Endometrial microvascular endothelial cells (primary cell): Measurements from ENCODE around the gene DACT3. TPM values are rescaled to one million over a fixed set of nuclear protein-coding genes. Genes with fewer than 3 reads are reported as not detected.
"Not testable (repeated sequence)": the region's sequence is repeated elsewhere in the genome, so short reads cannot be mapped to it uniquely, and the experiment has no call there.

ENCODE experiments used
- in situ Hi-C: cut with HindIII; loops from 2 replicates; pipeline ENCODE4 v1.10.0; 2017; ENCODE audit warnings: low sequenced_read_pairs, low pct_unique_long_range_greater_than_20kb; ENCODE audit errors: inconsistent ontology term
- total RNA-seq: library from RNA; depleted of rRNA; stranded (reverse); fragments of >200 nt; gene quantifications from one replicate; pipeline ENCODE4 v1.2.3, GENCODE V29; 2015; ENCODE audit errors: inconsistent ontology term

Gene DACT3
- total RNA-seq, 1 donor from 2014 or later = 0.19 TPM

DNA sequence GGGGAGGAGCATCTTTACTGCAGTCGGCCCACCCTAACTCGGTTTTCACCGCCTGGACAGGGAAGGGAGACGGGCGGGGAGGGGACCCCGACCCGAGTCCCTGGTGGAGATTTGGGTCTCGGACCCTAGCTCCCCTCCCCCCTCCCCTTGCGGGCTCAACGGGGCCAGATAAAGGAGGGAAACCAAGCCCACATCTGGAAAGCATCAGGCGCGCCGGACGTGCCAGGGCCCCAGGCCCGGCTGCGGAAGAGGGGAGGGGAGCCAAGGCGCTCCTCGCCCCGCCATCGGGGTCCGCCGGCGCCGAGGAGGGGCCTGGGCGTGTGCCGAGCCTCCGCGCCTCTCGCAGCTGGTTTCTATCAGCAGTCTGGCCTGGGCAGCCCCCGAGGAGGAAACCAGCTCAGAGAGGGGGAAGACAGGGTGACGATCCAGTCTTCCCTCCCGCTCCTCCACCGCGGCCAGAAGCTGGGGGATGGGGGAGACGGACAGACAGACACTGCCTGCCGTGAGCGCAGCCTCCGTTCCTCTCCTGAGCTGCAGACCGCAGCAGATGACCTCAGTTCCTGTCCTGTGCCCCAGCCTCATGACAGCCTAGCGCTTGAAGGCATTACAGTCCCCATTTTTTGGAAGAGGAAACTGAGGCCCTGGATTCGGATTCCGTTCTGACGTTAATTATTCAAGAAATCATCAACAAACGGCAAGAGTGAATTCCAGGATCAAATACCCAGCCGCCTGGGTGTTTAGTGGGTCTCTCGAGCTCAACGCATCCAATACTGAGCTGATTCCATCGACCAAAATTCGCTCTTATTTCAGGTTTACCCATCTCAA lies 21.4 kb downstream of the DACT3 start:
- in situ Hi-C loops = no loop called here

DNA sequence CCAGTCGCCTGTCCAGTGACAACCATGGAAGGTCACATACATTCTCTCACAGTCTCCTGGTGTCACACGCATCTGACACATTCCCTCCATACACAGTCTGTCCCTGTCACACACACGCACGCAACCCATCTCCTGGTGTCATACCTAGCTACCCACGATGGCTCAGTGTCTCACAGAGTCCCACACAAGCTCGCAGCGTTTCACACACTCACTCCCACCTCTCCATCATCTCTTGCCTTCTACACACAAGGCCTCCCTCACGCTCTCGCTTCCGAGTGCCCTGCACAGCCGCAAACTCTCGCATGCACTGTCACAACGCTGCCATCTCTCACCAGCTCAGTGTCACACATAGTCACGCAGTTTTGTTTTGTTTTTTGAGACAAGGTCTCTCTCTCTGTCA lies 23.8 kb downstream of the DACT3 start:
- in situ Hi-C loops = no loop called here

DNA sequence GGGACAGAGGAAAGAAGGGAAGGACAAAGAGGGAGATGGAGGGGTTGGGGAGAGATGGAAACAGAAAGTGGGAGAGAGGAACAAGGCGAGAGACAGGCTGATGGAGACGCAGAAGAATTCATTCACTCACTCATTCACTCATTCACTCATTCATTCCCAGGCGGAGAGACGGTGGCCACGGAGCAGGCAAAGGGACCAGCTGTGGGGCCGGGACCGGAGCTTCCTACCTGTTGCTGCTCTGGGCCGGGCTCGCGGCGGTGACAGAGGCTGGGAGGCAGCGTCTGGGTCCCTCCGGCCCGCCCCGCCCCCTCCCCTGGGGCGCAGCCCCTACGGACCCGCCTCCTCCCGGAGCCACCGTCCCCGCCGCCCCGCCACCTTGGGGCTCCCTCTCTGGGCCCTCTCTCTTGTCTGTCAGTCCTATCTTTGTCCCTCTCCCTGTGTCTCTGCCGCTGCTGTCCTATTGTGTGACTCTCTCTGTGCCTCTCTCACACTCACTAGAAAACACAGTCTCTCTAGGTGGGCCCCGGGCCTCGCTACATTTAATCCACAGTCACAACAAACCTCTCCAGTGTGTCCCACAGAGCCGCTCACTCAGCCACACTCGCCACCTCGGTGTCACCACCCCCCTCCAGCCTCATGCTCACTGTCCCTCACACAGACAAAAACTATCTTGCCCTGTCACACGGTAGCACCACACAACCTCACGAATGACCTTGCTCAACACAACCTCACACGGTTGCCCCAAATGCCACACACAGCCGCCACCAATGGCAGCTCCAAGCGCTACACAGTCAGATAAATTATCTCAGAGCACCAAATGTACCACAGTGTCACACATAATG lies 24.8 kb downstream of the DACT3 start, which contains the start of gene GNG8:
Gene GNG8, minus strand, starts transcription at position 283 of the 842 bp plus-strand sequence. CDS start 1,520 bp downstream, outside the sequence.
- in situ Hi-C loops = no loop called here

DNA sequence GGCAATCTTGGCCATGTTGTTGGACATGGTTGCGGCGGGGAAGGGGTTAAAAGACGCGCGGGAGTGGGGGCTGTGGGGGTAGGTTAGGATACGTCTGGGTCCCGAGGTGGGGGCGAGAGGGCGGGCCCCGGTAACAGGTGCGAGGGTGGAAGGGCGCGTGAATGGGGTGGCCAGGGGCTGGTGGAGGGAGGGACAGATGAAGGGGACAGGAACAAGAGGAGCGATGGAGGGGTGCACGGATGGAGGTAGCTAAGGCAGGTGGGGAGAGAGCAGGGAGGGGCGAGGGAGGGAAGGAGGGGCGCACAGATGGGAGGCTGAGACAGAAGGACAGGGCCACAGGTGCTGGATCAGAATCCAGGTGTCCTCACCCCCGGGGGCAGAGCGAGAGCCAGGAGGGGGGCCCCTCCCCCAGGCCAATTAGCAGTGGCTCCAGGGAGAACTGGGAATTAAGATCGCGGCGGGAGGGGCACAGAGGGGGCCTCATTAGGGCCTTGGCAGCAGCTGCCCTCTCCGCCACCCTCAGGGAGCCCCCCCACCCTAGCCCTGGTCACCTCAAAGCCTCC lies 26.2 kb downstream of the DACT3 start:
- in situ Hi-C loops = no loop called here

DNA sequence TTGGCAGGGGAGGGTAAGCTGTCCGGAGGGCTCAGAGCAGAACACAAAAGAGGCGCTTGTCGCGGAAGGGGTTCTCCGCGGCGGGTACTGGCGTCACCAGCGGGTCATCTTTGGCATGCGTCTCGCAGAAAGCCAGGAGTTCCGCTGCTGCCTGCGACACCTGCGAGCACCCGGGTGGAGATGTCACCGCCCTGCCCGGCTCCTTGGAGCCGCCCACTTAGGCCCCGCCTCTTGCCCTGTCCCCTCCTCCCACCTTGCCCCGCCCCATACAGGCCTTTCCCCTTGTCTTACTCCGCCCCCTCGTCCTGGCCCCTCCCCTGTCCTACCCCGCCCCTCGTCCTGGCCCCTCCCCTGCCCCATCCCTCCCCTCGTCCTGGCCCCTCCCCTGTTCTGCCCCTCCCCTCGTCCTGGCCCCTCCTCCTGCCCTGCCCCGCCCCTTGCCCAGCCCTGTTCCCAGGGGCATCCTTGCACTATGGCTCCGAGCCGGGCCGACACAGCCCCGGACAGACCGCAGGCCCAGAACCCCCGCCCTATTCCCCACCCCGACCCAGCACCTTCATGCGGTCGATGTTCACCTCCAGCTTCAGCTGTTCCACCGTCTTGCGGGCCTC lies 26.8 kb downstream of the DACT3 start:
- in situ Hi-C loops = no loop called here

DNA sequence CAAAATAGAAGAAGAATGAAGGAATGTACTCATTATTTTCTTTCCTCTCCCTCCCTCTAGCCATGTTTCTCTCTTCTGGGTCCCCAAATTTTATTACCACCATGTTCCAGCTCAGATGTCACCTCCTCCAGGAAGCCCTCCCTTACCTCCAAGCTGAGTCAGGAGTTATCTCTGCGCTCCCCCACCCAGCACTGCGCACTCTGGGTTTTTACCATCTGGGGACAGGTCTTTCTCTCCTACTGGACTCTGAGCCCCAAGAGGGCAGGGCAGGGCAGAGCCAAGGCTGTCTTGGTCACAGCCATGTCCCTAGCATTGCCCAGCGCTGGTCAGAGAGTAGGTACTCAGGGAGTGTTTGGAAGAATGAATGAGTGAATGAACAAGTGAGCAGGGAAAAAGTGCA lies 27.9 kb downstream of the DACT3 start:
- in situ Hi-C loops = no loop called here

DNA sequence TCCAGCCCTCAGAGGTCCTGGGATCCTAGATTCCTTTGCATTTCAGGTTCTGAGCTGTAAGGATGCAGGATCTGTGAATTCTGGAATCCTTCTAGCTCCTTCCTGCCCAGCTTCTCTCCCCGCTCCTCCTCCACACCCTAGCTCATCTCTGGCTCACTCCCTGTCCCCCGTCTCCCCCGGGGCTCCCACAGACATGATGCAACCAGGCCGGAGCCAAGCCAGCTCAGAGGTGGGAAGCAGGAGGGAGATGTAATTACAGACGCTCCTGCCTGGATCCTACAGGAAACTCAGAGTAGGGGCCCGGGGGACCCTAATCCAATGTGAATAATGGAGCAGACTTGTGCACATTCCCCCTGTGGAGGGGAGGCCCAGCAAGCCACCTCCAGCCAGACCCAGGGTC lies 29.5 kb downstream of the DACT3 start:
- in situ Hi-C loops = no loop called here

DNA sequence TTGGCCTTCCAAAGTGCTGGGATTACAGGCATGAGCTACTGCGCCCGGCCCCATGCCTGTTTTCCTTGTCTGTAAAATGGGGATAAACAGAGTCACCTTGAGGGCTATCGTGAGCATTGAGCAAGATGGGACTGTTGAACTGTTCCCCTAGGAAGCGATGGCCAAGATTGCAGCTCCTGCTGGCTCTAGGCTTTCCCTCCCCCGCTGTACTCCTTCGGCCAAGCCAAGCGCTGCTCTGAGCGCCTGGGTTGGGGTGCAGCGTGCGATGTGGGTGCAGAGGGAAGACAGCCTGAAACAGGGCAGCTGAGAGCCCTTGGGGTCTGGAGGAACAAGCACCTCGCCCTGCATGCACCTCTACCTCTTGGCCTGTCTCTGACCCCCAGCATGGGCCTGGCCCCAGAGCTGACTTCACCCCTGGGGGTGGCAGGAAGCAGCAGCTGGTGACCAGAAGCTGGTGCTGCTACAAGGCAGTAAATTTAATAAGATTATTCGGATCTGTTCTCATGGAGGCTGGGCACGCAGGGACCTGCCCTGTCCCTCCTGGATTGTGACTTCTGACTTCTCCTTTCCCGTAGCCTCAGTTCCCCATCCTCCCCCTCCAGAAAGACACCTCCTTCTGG lies 30.3 kb downstream of the DACT3 start:
- in situ Hi-C loops = no loop called here

DNA sequence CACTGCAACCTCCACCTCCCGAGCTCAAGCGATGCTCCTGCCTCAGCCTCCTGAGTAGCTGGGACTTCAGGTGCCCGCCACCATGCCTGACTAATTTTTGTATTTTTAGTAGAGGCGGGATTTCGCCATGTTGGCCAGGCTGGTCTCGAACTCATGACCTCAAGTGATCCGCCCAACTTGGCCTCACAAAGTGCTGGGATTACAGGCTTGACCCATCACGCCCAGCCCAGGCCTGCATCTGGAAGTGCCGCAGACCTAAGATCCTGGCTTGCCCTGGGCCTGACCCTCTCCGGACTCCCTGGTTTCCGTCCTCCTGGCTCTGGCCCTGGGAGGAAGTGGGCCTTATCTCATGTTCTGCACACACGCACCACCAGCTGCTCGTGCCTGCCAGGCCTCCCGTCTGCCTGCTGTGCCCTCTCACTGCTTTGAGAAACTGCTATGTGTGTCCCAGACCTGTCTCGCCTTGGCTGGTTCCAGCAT lies 31.4 kb downstream of the DACT3 start:
- in situ Hi-C loops = no loop called here

DNA sequence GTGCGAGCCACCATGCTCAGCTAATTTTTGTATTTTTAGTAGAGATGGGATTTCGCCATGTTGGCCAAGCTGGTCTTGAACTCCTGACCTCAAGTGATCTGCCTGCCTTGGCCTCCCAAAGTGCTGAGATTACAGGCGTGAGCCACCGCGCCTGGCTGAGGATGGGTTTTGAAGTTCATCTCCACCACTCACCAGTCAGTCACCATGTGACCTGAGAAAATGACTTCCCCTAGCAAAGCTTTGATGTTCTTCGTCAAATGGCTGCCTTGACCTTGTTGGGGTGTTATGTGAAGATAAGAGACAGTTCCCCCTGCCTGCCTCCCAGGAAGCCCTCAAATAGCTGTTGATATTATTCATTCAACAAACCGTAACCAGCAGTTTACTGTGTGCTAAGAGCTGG lies 32.0 kb downstream of the DACT3 start:
- in situ Hi-C loops = not testable (repeated sequence)

DNA sequence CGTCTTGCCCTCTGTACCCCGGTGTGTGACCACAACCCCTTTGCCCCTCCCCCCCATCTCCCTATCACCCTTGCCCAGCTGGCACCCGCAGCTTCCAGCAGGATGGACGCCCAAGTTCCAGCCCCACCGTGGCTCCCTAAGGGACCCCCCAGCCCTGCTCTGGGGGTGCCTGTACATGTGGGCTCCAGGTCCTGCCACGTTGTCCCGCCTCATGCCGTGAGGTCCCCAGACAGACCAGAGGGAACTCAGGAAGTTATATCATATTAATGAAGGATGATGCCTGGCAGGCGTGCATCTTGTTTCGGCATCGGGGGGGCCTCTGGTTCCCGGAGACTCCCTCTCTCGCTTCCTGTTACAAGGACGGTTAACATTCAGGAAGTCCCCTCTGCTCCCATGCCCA lies 34.5 kb downstream of the DACT3 start:
- in situ Hi-C loops = no loop called here

DNA sequence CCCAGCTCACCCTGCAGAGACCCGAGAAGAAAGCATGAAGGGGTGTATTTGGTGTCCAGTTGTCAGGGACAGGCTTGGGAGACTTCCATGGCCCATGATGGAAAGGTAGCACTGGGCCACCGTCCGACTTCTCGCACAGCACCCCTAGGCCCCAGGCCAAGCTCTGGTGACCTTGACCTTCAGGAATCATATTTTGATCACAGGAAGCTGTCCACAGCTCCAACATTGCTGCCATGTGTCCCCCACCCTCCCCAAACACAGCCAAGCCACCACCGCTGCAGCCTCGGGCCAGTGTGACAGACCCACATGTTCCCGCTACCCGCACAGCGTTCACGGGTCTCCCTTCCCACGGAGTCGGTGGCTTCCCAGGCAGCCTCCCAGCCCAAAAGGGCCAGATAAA lies 35.3 kb downstream of the DACT3 start:
- in situ Hi-C loops = no loop called here

DNA sequence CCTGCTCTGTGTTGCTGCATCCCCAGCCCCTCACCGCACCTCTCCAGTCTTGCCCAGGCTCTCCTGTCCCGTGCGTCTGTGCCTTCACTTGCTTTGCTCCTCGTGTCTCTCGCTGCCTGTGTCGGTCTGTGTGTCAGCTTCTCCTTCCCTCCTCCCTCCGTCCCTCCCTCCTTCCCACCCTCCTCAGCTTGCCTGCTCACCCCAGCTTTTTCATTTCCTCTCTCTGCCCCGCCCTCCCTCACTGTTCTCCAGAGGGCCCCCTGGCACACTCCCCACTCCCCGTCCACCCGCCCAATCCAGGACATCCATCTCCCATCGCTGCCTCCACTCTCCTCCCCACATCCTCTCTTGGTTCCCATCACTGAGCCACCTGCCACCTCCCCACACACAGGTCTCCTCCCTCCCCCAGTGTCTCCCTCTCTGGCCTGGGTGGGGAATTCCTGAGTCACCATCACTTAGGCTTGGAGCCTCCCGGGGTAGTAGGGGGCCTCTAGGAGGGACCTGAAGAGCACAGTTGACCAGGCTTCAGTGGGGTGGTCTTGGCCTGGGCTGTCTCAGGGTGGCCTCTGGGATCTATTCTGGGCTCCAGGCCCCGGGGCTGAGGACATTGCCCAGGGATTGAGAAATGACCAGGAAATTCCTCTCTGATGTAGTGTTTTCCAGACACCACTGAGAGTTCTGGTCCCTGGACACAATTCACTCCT lies 35.9 kb downstream of the DACT3 start, which contains the start of gene PTGIR:
Gene PTGIR, minus strand, starts transcription at position 132 of the 704 bp plus-strand sequence. CDS start 864 bp downstream, outside the sequence.
- in situ Hi-C loops = no loop called here

DNA sequence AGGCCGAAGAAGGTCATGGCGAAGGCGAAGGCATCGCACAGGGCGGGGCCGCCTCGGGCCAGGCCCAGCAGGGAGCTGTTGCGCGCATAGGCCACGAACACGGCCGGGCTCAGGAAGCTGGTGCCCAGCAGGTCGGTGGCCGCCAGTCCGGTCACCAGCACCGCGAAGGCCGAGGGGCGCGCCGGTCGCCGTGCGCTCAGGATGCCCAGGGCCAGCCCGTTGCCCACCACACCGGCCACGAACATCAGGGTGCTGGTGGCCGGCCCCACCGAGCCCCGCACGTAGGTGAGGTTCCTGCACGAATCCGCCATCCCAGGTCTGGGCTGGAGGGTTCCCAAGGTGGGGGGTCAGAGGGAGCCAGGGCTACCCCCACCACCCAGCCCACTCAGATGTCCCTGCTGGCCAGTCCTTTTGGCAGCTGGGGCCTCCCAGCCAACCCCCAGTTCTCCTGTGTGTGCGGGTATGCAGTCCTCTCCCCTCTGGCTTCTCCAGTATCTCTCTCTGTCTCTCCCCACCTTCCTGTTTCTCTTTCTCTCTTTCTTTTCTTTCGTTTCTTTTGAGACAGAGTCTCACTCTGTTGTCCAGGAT lies 37.0 kb downstream of the DACT3 start:
- in situ Hi-C loops = no loop called here

DNA sequence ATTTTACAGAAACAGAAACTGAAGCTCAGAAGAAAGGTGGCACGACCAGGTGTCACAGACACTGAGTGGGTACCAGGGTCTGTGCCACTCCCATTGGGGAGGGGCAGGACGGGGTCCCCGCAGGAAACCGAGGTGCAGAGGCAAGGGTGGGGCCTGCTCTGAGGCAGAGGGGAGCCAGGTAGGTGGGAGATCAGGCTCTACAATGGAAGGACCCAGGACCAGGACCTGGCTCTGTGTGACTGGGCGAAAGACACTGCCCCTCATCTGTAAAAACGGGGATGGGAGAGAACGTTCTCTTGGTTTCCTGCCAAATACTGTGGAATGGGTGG lies 38.9 kb downstream of the DACT3 start:
- in situ Hi-C loops = no loop called here

DNA sequence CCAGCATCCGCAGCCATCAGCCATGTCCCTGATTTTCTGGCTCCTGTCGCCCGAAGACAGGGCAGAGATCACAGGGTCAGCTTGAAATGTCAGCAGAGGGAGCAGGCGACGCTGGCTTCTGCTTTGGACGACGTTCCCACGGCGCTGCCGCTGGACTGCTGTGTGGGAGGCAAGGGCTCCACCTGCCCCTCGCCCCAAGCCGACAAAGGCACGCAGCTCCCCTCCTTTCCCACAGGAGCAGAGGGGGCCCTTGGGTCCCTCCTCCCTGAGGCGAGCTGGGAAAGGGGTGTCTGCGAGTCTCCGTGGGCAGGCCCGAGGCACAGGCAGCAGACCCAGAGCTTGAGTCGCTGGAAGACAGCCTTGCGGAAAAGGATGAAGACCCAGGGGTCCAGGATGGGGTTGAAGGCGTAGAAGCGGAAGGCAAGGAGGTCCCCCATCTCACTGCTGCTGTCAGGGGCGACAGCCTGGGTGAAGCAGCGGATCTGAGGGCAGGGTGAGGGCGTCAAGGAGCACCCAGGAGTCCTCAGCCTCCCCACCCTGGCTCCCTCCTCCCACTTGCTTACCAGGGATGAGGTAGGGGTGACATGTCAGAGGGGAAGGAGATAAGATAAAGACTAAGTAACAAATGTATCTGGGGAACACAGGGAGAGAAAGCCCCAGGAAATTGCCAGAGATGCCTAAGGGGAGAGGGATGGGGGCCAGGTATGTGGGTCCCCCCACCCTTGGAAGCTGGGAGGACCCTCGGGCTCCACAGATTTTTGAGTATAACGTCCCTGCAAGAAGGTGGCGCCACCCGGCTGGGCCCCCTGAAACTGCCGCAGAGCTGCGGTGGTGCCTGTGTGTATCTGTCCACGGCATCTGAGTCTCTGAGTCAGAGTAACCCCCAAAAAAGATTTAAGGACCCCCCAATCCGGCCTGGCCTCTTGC lies 39.5 kb downstream of the DACT3 start:
- in situ Hi-C loops = no loop called here

DNA sequence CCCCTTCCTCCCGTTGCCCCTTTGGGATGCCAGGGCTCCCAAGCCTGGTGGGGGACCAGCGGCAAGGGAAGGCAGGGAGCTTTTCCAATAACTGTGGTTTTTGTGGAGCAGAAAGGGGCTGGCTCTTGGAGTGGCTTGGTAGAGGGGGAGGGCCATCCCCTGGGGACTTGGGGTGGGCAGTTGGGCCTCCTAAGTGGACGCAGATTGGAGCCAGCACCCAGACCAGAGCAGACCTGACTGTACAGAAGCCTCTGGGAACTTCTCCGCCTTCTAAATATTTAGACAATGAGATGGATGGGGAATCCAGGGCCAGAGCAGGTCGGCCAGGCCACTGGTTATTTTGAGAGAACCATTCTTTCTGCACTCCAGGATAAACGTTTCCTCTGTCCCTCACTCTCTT lies 40.3 kb downstream of the DACT3 start:
- in situ Hi-C loops = no loop called here
